Measurements from ENCODE around the gene ANTXR1.

Gene ANTXR1

GRCh38 chr2:68971591-68972231 lies 41.3 kb upstream of the ANTXR1 start:
- no peak for DNase-seq
- peaks cover 21% of the 10 kb centered on the region for H3K27me3 ChIP-seq (ENCODE audit: insufficient read depth, low read depth, severe bottlenecking)
- no peaks in the 10 kb centered on the region for H3K9me3 ChIP-seq (ENCODE audit: severe bottlenecking)
- H3K27ac ChIP-seq = no peak overlapping the region
- H3K4me3 ChIP-seq (ENCODE audit: low read depth, low read length) = no peak overlapping the region
- TF ChIP-seq CTCF (IDR thresholded peaks at IDR 0.05; ENCODE audit: low read depth, low read length) = no peak
- H3K36me3 ChIP-seq = no peaks in the 10 kb centered on the region

GRCh38 chr2:68974251-68974650 lies 38.7 kb upstream of the ANTXR1 start, which contains the start of gene GKN1:
TSS of gene GKN1 (plus strand) at chr2:68974636. CDS start at chr2:68974678, 42 bp downstream.
- DNase-seq = no peak
- H3K36me3 ChIP-seq = no peaks in the 10 kb centered on the region
- TF ChIP-seq CTCF (IDR thresholded peaks at IDR 0.05; ENCODE audit: low read depth, low read length) = no peak
- H3K27ac ChIP-seq = no peak within 1 kb of the TSS
- H3K9me3 ChIP-seq (ENCODE audit: severe bottlenecking) = no peaks in the 10 kb centered on the region
- H3K27me3 ChIP-seq (ENCODE audit: insufficient read depth, low read depth, severe bottlenecking) = peaks cover 25% of the 10 kb centered on the region
- H3K4me3 ChIP-seq (ENCODE audit: low read depth, low read length) = no peak within 1 kb of the TSS

GRCh38 chr2:68974946-68975665 lies 37.9 kb upstream of the ANTXR1 start:
- Histone ChIP-seq H3K27me3 (ENCODE audit: insufficient read depth, low read depth, severe bottlenecking) (peaks cover 27% of the 10 kb centered on the region), H3K4me3 (ENCODE audit: low read depth, low read length) (no peak overlapping the region), H3K9me3 (ENCODE audit: severe bottlenecking) (no peaks in the 10 kb centered on the region), H3K36me3 (no peaks in the 10 kb centered on the region), H3K27ac (no peak overlapping the region)
- DNase-seq = no peak
- TF ChIP-seq CTCF (IDR thresholded peaks at IDR 0.05; ENCODE audit: low read depth, low read length) = no peak

GRCh38 chr2:68975844-68976243 lies 37.1 kb upstream of the ANTXR1 start:
- TF ChIP-seq CTCF (IDR thresholded peaks at IDR 0.05; ENCODE audit: low read depth, low read length) = no peak
- H3K4me3 ChIP-seq (ENCODE audit: low read depth, low read length) = no peak overlapping the region
- H3K27me3 ChIP-seq (ENCODE audit: insufficient read depth, low read depth, severe bottlenecking) = peaks cover 28% of the 10 kb centered on the region
- H3K27ac ChIP-seq = no peak overlapping the region
- DNase-seq = no peak
- H3K9me3 ChIP-seq (ENCODE audit: severe bottlenecking) = no peaks in the 10 kb centered on the region
- no peaks in the 10 kb centered on the region for H3K36me3 ChIP-seq

- no peak for DNase-seq
- no peak overlapping the region for H3K27ac ChIP-seq
Measured at GRCh38 chr2:68977453-68977852, 35.5 kb upstream of the ANTXR1 start.

More at GRCh38 chr2:68977453-68977852, 35.5 kb upstream of the ANTXR1 start:
- Histone ChIP-seq H3K9me3 (ENCODE audit: severe bottlenecking) (no peaks in the 10 kb centered on the region), H3K36me3 (no peaks in the 10 kb centered on the region), H3K4me3 (ENCODE audit: low read depth, low read length) (no peak overlapping the region), H3K27me3 (ENCODE audit: insufficient read depth, low read depth, severe bottlenecking) (peaks cover 28% of the 10 kb centered on the region)
- no peak for TF ChIP-seq CTCF (IDR thresholded peaks at IDR 0.05; ENCODE audit: low read depth, low read length)
